HUES64 (cell line): ENCODE measurements around the gene AMD1.
A peak's percentile ranks its signal among the peaks of the same experiment; 100 is the strongest.

Experiments used
- H3K27ac ChIP-seq: 2 replicates; pipeline ENCODE4 v1.7.0; 2013; ENCODE audit warnings: low read depth, low read length, inconsistent platforms
- H3K27me3 ChIP-seq: 2 replicates; pipeline ENCODE4 v1.6.1; 2013; ENCODE audit warnings: mild to moderate bottlenecking, low read length; ENCODE audit not compliant: insufficient read depth
- H3K36me3 ChIP-seq: 2 replicates; pipeline ENCODE4 v1.6.1; 2013; ENCODE audit warnings: mild to moderate bottlenecking, low read length; ENCODE audit not compliant: insufficient read depth
- H3K4me1 ChIP-seq: 2 replicates; pipeline ENCODE4 v1.6.1; 2013; ENCODE audit warnings: mild to moderate bottlenecking, low read length, moderate library complexity; ENCODE audit not compliant: insufficient read depth
- H3K4me3 ChIP-seq: 2 replicates; pipeline ENCODE4 v1.5.1; 2013; ENCODE audit warnings: mild to moderate bottlenecking, low read length, moderate library complexity
- H3K9ac ChIP-seq: 2 replicates; pipeline ENCODE4 v1.6.1; 2013; ENCODE audit warnings: mild to moderate bottlenecking, low read depth, low read length
- H3K9me3 ChIP-seq: 2 replicates; pipeline ENCODE4 v1.6.1; 2013; ENCODE audit warnings: low read depth, low read length; ENCODE audit not compliant: insufficient read depth
- WGBS: fragments of 150-250, 120-280 bp; methylation state at CpG from one replicate; pipeline ENCODE4 v1.1.7; 2013; ENCODE audit warnings: missing lambda C conversion rate; 5-methylcytosine and 5-hydroxymethylcytosine counted together

AMD1 gene

DNA sequence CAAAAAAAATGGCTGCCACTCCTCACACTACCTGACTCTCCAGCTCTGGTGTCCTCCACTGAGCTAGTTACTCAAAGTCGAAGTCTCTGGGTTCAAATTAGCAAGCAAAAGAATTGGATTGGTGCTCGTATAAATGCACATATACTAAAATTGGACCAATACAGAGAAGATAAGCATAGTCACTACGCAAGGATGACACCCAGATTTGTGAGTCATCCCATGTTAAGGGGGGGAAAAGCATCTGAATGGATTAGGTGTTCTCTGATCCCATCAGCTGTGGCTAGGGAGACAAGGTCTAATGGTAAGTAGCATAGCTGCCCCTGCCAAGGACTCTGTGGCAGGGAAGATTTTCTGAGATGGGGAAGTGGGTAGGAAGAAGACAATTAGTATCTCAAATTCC, 18.3 kb upstream of the AMD1 start:
- no peaks in the 10 kb centered on the region for H3K27me3 ChIP-seq
- H3K4me3 ChIP-seq, result no peak overlapping the region
- no peaks in the 10 kb centered on the region for H3K36me3 ChIP-seq
- no peaks in the 10 kb centered on the region for H3K4me1 ChIP-seq
- no peak overlapping the region for H3K27ac ChIP-seq
- H3K9ac ChIP-seq, result no peak overlapping the region
- no peaks in the 10 kb centered on the region for H3K9me3 ChIP-seq
- 85% methylated on average over 3 of the region's 3 CpGs for WGBS

DNA sequence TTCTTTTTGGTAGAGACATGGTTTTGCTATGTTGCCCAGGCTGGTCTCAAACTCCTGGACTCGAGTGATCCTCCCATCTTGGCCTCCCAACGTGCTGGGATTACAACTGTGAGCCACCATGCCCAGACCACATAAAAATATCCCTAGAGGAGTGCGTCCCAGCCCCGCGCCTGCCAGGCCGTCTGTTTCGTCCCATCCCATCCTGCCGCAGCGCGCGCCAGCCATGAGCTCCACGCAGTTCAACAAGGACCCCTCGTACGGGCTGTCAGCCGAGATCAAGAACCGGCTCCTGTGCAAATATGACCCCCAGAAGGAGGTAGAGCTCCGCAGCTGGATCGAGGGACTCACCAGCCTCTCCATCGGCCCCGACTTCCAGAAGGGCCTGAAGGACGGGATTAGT, 16.6 kb upstream of the AMD1 start:
- H3K9ac ChIP-seq, result no peak overlapping the region
- no peaks in the 10 kb centered on the region for H3K36me3 ChIP-seq
- 96% methylated on average over 21 of the region's 21 CpGs for WGBS
- no peaks in the 10 kb centered on the region for H3K27me3 ChIP-seq
- H3K27ac ChIP-seq, result no peak overlapping the region
- no peaks in the 10 kb centered on the region for H3K9me3 ChIP-seq
- H3K4me3 ChIP-seq, result no peak overlapping the region
- no peaks in the 10 kb centered on the region for H3K4me1 ChIP-seq

DNA sequence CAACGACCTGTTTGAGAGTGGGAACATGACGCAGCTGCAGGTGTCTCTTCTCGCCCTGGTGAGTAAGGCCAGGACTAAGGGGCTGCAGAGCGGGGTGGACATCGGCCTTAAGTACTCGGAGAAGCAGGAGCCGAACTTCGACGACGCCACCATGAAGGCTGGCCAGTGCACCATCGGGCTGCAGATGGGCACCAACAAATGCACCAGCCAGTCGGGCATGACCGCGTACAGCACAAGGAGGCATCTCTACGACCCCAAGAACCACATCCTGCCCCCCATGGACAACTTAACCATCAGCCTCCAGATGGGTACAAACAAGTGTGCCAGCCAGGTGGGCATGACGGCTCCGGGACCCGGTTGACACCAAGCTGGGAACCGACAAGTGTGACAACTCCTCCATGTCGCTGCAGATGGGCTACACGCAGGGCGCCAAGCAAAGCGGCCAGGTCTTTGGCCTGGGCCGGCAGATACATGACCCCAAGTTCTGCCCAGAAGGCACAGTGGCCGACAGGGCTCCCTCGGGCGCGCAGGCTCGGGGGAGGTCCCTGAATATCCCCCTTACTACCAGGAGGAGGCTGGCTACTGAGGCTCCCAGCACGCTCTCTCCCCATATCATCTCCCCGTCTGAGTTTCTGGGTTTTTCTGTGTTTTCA, 15.9 kb upstream of the AMD1 start:
- Histone ChIP-seq H3K36me3 (no peaks in the 10 kb centered on the region), H3K4me3 (no peak overlapping the region), H3K4me1 (no peaks in the 10 kb centered on the region), H3K27ac (no peak overlapping the region), H3K9me3 (no peaks in the 10 kb centered on the region), H3K9ac (no peak overlapping the region), H3K27me3 (no peaks in the 10 kb centered on the region)
- WGBS, result 95% methylated on average over 31 of the region's 31 CpGs

DNA sequence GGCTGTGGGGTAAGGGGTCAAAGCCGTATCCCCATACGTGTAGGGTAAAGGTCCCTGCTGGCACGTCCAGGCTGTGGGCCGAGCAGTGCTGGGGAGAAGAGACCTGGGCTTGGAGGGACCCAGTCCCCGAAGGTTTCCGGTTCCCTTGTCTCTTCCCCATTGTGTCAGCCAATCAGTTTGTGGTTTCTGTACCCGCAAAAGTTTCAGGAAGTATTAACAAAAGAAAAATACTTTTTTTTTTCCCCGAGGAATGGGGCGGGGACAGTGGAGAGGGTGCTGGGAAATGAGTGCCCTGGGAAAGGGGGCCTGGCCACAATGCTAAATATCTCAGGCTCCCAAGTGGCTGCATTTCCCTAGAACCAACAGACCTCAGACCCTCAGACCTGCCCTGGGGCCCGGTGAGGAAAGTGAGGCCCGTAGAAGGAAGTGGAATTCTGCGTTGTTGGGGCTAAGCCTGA, 15.2 kb upstream of the AMD1 start:
- no peaks in the 10 kb centered on the region for H3K36me3 ChIP-seq
- WGBS, result 92% methylated on average over 8 of the region's 12 CpGs

DNA sequence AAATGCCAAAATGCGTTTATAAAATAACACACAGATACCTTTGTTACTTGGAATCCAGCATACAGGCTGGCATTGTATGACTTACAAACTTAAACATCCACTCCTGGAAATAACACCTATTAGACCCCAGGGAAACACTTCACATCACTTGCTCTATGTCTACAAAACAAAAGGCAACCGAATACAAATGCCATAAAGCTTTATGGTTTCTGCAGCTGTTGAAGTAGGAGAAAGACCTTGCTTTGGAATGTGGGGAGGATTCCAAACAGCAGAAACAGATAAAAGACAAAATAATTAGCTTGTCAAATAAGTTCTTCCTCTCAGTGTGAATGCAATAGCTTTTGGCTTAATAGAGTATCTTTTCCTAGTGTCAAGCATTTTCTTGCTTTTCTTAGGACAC, 9.8 kb upstream of the AMD1 start:
- Histone ChIP-seq H3K27me3 (no peaks in the 10 kb centered on the region), H3K4me1 (peaks cover 16% of the 10 kb centered on the region), H3K9me3 (no peaks in the 10 kb centered on the region), H3K9ac (no peak overlapping the region), H3K27ac (peak overlapping the region; percentile 17; the same call in 1 of the 2 replicates), H3K4me3 (no peak overlapping the region), H3K36me3 (no peaks in the 10 kb centered on the region)
- 83% methylated on average over 1 of the region's 2 CpGs for WGBS

More for the DNA sequence above, 15.2 kb upstream of the AMD1 start:
- Histone ChIP-seq H3K4me1 (peaks cover 2% of the 10 kb centered on the region), H3K27me3 (no peaks in the 10 kb centered on the region), H3K4me3 (no peak overlapping the region), H3K9ac (no peak overlapping the region), H3K9me3 (no peaks in the 10 kb centered on the region), H3K27ac (no peak overlapping the region)

DNA sequence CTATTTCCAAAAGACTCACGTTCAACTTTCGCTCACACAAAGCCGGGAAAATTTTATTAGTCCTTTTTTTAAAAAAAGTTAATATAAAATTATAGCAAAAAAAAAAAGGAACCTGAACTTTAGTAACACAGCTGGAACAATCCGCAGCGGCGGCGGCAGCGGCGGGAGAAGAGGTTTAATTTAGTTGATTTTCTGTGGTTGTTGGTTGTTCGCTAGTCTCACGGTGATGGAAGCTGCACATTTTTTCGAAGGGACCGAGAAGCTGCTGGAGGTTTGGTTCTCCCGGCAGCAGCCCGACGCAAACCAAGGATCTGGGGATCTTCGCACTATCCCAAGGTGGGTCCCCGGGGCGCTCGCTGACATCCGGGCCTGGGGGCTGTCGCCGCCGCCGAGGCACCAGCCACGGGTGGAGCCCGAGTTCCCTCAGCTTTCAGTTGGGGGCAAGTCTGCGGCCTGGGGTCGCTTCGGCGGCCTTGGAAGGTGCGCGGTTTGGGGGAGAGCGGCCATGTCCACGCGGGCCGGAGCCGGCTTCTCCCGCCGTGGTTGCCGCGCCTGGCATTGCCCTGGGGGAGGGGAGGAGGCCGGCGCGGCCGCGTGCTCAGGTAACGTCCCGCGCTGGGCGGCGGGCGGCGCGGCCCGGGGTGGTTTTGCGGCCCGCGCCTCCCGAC, 429 bp downstream of the AMD1 start:
- Histone ChIP-seq H3K9me3 (no peaks in the 10 kb centered on the region), H3K4me1 (peaks cover 37% of the 10 kb centered on the region), H3K36me3 (no peaks in the 10 kb centered on the region; the same call in 1 of the 2 replicates), H3K4me3 (peak overlapping the region; percentile 91), H3K9ac (peak overlapping the region; percentile 96), H3K27me3 (no peaks in the 10 kb centered on the region), H3K27ac (peak overlapping the region; percentile 77)
- WGBS, result 2% methylated on average over 57 of the region's 60 CpGs

DNA sequence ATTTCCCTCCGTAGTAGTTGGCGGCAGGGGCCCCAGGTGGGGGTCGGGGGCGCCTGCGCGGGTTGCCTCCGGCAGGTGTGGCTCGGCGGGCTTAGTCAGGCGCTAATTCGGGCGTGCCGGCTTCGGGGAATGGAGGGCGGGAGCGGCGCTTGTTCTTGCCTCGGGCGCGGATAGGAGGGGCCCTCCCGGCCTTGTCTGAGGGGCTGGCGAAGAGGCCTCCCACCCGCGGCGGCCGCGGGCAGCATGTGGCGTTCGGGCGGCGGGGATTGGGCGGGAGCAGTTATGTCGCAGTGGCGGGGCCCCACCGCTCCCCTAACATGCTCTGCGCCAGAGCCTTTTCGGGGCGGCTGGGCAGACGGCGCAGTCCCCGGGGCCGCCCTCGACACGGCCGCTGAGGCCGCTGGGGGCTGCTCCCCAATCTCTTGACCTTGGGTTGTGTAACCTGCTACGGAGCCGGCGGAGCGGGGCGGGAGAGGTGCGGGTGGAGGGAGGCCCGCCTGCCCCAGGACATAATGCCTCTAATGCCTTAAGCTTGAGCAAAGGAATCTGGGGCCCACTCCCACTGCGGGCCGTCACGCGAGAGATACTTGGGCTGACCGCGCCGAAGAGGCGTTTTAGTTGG, 1.1 kb downstream of the AMD1 start:
- Histone ChIP-seq H3K9ac (peak overlapping the region; percentile 96), H3K36me3 (no peaks in the 10 kb centered on the region; the same call in 1 of the 2 replicates), H3K4me1 (peaks cover 38% of the 10 kb centered on the region), H3K27ac (peak overlapping the region; percentile 77), H3K9me3 (no peaks in the 10 kb centered on the region), H3K27me3 (no peaks in the 10 kb centered on the region), H3K4me3 (peak overlapping the region; percentile 91)
- WGBS, result under 1% methylated on average over 61 of the region's 61 CpGs

DNA sequence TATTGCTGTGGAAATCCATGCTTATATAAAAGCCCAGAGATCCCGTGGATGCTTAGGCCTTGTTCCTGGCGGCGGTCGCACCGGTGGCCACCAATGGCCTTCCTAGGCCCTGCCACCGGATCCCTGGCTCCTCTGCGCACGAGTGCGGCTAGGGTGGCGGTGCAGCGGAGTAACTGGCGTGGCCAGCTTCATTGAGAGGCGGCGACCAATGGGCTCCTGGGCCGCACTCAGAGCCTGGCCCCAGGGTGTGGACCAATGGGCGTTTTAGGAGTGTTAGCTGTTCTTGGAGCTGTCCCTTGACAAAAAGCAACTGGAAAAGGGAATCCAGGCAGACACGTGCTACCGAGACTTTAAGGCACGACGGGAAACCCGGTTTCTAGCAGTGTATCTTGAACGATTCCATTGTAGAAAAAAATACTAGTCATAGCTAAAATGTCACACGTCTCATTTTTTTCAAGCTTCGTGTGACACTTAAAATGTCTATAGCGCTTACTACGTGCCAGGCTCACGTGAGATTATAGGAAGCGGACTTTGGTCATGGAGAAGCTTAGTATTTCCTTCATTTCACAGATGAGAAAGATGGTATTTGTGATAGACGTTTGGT, 1.7 kb downstream of the AMD1 start:
- H3K4me3 ChIP-seq, result peak overlapping the region; percentile 91
- peaks cover 42% of the 10 kb centered on the region for H3K4me1 ChIP-seq
- H3K36me3 ChIP-seq, result no peaks in the 10 kb centered on the region; the same call in 1 of the 2 replicates
- WGBS, result under 1% methylated on average over 29 of the region's 29 CpGs
- H3K9ac ChIP-seq, result peak overlapping the region; percentile 96
- H3K9me3 ChIP-seq, result no peaks in the 10 kb centered on the region
- H3K27me3 ChIP-seq, result no peaks in the 10 kb centered on the region
- peak overlapping the region; percentile 77; the same call in 1 of the 2 replicates for H3K27ac ChIP-seq

DNA sequence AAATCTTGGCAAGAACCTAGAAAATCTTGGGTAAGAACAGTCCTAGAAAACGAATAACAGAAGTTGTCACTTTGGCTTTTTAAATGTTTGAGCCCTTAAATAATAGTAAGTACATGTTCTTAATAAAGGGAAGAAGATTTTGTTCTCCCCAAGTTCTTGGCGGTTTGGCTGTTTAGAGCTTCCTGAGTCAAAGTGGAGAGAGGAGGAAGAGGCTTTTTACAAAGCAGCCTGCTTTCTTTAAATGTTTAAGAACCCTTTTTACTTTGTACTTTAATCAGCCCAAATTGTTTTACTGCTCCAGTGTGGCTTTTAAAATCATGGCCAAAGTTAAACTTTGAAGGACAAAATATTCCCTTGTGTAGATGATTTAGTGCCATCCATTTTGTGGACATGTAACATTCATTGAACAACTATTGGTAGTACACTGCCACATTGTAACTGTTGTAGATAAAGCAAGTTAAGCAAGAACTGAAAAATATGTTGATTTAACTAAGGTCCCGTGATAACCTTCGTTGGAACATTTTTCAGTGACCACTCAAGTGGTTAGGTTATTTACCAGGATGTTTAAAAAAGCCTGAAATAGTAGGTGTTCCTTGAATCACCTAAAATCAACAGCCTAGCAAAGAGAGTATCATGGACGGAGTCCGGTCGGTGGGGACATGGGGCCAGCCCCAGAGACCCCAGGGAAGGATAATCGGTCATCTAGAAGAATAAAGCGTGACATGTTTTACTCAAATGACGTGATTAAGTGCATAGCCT, 2.4 kb downstream of the AMD1 start:
- H3K36me3 ChIP-seq, result no peaks in the 10 kb centered on the region; the same call in 1 of the 2 replicates
- H3K27me3 ChIP-seq, result no peaks in the 10 kb centered on the region
- peak overlapping the region; percentile 91 for H3K4me3 ChIP-seq
- no peak overlapping the region for H3K27ac ChIP-seq
- H3K4me1 ChIP-seq, result peaks cover 44% of the 10 kb centered on the region
- no peaks in the 10 kb centered on the region for H3K9me3 ChIP-seq
- peak overlapping the region; percentile 96 for H3K9ac ChIP-seq
- 9% methylated on average over 10 of the region's 10 CpGs for WGBS

DNA sequence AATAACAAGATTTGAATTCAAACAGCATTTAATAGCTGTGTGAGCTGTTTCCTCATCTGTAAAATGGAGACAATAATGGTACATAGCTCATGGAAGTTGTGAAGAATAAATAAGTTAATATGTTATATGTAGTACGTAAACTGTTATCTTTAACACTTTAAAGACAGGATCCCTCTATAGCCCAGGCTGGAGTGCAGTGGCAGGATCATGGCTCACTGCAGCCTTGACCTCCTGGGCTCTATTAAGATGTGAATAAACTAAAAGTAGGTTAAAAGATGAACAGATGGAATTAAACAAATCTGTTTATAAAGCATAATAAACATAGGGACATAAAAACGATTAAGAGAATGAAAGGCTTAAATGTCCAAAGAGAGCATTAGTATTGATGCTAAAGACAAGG, 3.0 kb downstream of the AMD1 start:
- Histone ChIP-seq H3K4me1 (peaks cover 44% of the 10 kb centered on the region), H3K36me3 (no peaks in the 10 kb centered on the region; the same call in 1 of the 2 replicates), H3K4me3 (peak overlapping the region; percentile 91), H3K9me3 (no peaks in the 10 kb centered on the region), H3K9ac (peak overlapping the region; percentile 96; the same call in 1 of the 2 replicates), H3K27ac (no peak overlapping the region), H3K27me3 (no peaks in the 10 kb centered on the region)
- WGBS, result 0% methylated on average over 1 of the region's 2 CpGs
